H7 (cell line): ENCODE data around the gene DNAJC6. TPM values are rescaled to one million over a fixed set of nuclear protein-coding genes. Genes with fewer than 3 reads are reported as not detected.

Experiments used
- DNase-seq: peaks from one replicate; pipeline ENCODE4 v3.0.0; 2012
- H3K27me3 ChIP-seq: 2 replicates; pipeline ENCODE4 v1.6.0; 2011; ENCODE audit warnings: mild to moderate bottlenecking, low read length; ENCODE audit not compliant: control insufficient read depth, insufficient read depth
- H3K36me3 ChIP-seq: replicated peaks from 2 replicates; pipeline ENCODE4 v1.5.1; 2011; ENCODE audit warnings: low read length; ENCODE audit not compliant: control insufficient read depth, insufficient read depth
- H3K4me3 ChIP-seq: 2 replicates; pipeline ENCODE4 v1.5.1; 2011; ENCODE audit warnings: low read depth, mild to moderate bottlenecking, control low read depth, low read length, moderate library complexity; ENCODE audit not compliant: insufficient read depth
- total RNA-seq: library from RNA; depleted of rRNA; stranded (reverse); fragments of >200 nt; shearing (Covaris generic); gene quantifications from 2 replicates; pipeline ENCODE4 v1.2.3, GENCODE V29; 2014

Gene DNAJC6
- total RNA-seq, 1 experiment from 2014 or later, result 7.3 TPM

DNA sequence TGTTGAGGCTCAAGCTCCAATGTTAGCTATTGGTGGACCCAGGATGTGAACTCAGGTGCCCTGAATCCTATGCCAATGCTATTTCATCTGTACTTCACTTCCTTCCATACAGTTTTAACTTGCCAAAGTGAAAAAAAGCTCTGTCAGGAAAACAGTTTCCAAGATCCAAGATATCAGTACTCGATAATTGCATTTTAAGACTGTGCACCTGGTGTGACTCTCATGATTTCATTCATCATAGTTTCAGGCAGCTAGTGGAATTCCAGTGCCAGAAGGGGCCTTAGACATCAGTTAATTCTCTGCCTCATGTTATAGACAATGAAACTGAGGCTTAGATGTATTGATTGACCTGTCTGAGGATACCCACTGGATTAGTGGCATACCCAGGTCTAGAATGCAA, 84.6 kb downstream of the DNAJC6 start:
- DNase-seq, result no peak
- Histone ChIP-seq H3K4me3 (no peak overlapping the region), H3K27me3 (no peaks in the 10 kb centered on the region), H3K36me3 (no peaks in the 10 kb centered on the region)

DNA sequence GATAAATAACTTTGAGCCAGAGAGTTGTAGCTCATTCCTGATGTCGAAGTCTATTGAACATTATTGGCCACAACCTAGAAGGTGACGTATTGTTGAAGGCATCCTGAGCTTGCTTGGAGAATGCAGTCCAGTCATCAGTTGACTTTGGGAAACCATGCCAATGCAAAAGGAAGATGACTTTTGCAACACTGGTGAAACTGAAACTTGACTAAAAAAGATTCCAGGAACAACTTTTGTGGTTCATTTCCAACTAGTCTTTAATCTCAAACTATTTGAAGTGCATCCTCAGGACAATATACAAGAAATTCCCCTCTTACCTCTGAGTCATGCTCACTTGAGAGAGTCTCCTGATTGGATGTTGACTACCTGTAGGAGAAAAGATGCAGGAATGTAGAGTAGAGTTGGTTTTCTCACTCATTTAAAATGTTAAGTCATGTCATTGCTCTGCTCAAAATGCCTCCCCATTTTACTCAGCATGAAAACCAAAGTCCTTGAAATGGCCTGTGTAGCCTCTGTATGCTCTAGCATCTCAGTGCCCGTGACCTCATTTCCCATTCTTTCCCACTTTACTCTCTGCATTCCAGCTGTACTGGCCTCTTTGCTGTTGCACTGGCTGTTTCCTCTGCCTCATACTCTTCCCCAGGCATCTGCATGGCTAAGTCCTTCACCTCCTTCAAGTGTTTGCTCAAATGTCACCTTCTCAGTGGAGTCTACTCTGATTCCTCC, 86.7 kb downstream of the DNAJC6 start:
- no peak for DNase-seq
- Histone ChIP-seq H3K36me3 (no peaks in the 10 kb centered on the region), H3K4me3 (no peak overlapping the region), H3K27me3 (no peaks in the 10 kb centered on the region)

DNA sequence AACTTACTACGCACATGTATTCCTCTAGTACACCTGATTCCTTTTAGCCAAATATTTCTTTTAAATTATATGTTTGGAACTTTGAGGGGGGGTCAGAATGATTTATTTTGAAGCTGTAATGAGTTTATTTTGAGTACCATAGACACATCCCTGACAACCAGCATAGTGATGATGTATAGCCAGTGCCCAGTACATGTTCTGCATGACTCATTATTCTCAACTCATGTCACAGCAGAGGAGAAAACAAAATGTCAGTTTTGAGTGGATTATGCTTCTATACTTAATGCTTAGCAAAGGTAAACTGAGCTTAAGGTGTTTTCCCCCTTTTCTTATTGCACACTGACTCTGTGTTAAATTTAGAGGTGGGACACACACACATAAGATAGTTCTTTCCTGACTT, 88.7 kb downstream of the DNAJC6 start:
- H3K4me3 ChIP-seq, result no peak overlapping the region
- no peak for DNase-seq
- no peaks in the 10 kb centered on the region for H3K36me3 ChIP-seq
- H3K27me3 ChIP-seq, result no peaks in the 10 kb centered on the region

GRCh38 chr1:65399003-65399402, 89.7 kb downstream of the DNAJC6 start:
- no peak for DNase-seq
- no peaks in the 10 kb centered on the region for H3K27me3 ChIP-seq
- no peak overlapping the region for H3K4me3 ChIP-seq
- no peaks in the 10 kb centered on the region for H3K36me3 ChIP-seq

DNA sequence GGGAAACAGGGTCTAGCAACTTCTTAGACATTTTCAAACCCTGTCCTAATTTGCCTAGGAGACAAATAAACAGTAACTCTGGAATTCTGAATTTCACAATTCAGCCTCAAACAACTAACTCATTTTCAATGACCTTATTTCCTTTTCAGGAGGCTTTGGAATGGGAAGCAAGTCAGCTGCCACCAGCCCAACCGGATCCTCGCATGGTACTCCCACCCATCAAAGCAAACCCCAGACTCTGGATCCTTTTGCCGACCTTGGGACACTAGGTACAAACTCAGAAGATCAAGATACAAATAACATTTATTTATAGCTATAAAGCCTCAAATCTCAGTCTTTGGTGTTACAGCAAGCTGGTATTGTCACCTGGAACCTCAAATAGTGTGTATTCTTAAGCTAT, 92.3 kb downstream of the DNAJC6 start:
- H3K27me3 ChIP-seq, result no peaks in the 10 kb centered on the region
- H3K36me3 ChIP-seq, result no peaks in the 10 kb centered on the region

GRCh38 chr1:65404941-65405340, 95.6 kb downstream of the DNAJC6 start:
- no peak for DNase-seq
- no peak overlapping the region for H3K4me3 ChIP-seq
- no peaks in the 10 kb centered on the region for H3K36me3 ChIP-seq
- H3K27me3 ChIP-seq, result no peaks in the 10 kb centered on the region

More for the DNA sequence above, 92.3 kb downstream of the DNAJC6 start:
- H3K4me3 ChIP-seq, result no peak overlapping the region
- DNase-seq, result no peak

DNA sequence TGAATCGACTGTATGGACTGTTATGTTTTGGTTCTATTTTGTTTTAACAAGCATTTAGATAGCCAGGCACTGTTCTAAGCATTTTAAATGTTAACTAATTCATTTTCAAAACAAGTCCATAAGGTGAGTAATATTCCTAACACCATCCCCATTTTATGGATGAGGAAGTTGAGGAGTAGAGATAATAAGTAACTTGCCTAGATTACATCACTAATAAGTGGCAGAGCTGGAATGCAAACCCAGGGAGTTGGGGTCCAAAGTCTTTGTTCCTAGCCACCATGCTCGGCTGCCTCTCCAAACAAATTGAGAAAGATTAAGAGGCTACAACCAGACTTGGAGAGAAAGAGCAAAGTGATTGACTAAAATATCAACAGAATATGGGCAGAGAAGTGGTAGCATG, 98.5 kb downstream of the DNAJC6 start:
- DNase-seq, result no peak
- Histone ChIP-seq H3K27me3 (no peaks in the 10 kb centered on the region), H3K36me3 (no peaks in the 10 kb centered on the region), H3K4me3 (no peak overlapping the region)

GRCh38 chr1:65409314-65409713, 100.0 kb downstream of the DNAJC6 start:
- no peak for DNase-seq
- H3K36me3 ChIP-seq, result no peaks in the 10 kb centered on the region

DNA sequence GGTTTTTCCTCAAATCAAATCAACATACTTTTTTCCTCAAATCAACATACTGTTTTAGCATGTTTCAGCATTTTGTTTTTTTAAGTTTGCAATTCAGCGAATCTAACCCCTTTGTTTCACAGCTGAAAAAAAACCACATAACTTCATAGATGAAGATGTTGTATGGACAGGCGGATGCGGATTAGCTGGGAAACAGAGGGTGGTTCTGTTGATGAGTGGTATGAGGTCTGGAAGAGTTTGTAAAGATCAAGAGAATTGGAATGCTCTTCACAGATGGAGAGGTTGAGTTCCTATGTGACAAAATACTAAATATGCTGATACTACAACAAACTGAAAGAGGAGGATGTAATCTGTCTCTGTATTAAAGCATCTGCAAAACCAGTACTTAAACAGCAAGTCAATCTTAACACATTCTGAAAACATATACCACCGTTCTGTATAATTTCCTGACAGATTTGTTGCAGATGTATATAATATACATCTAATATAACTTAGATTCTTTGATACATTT, 100.5 kb downstream of the DNAJC6 start:
- Histone ChIP-seq H3K27me3 (no peaks in the 10 kb centered on the region), H3K4me3 (no peak overlapping the region), H3K36me3 (no peaks in the 10 kb centered on the region)
- no peak for DNase-seq

More at GRCh38 chr1:65409314-65409713, 100.0 kb downstream of the DNAJC6 start:
- Histone ChIP-seq H3K4me3 (no peak overlapping the region), H3K27me3 (no peaks in the 10 kb centered on the region)

DNA sequence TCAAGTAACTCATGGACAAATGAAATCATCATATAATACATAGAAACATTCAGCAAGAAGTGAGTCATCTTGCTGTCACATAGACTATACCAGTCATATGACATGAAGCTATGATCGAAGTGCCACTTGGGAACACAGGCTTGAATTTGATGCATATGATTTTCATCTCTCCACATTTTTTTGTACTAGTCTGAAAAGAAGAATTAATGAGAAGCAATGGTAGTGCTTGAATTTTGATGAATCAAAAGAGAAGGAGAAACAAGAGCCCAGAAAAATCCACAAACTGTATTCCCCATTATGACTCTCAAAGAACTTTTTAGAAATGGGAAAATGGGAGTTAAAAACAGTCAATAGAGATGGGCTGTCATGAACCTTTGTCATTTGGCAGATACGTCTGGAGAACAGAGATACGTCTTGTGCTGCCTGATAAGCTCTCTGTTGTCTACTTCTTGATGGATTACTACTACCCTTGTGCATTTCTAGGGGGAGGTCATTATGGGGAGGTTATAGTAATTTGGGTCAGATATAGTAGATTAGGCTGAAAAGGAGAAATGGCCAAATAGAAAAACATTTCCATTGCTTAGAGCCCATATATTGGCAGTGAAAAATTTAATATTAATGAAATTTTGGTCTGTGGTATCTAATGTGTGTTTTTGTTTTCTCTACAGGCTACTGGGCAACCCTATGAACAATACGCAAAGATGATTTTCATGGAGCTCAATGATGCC, 103.1 kb downstream of the DNAJC6 start:
- DNase-seq, result no peak
- H3K27me3 ChIP-seq, result no peaks in the 10 kb centered on the region
- no peaks in the 10 kb centered on the region for H3K36me3 ChIP-seq
- no peak overlapping the region for H3K4me3 ChIP-seq

- no peaks in the 10 kb centered on the region for H3K36me3 ChIP-seq
- H3K27me3 ChIP-seq, result no peaks in the 10 kb centered on the region
- no peak for DNase-seq
Observed at GRCh38 chr1:65412984-65413375, 103.6 kb downstream of the DNAJC6 start.

DNA sequence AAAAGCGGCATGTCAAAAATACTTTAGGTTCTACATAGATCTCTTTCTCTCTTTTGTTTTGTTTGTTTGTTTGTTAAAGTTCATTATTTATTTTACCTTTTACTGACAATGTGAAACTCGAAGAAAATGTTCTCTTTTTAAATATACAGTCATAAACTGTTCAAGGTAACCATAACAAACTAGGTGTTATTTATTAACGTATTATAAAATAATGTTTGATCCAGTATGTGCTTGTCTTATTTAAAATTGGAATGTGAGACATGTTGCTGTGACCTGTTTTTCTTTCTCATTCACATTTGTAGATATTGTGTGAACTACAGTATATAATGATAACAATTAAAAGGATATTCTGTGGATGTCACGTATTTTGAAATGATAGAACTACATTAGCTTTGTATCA, 105.2 kb downstream of the DNAJC6 start:
- no peak for DNase-seq
- no peaks in the 10 kb centered on the region for H3K27me3 ChIP-seq
- no peaks in the 10 kb centered on the region for H3K36me3 ChIP-seq
- H3K4me3 ChIP-seq, result no peak overlapping the region

More at GRCh38 chr1:65412984-65413375, 103.6 kb downstream of the DNAJC6 start:
- no peak overlapping the region for H3K4me3 ChIP-seq

GRCh38 chr1:65416767-65417166, 107.4 kb downstream of the DNAJC6 start:
- no peak for DNase-seq
- H3K27me3 ChIP-seq, result no peaks in the 10 kb centered on the region
- H3K36me3 ChIP-seq, result no peaks in the 10 kb centered on the region
- H3K4me3 ChIP-seq, result no peak overlapping the region

DNA sequence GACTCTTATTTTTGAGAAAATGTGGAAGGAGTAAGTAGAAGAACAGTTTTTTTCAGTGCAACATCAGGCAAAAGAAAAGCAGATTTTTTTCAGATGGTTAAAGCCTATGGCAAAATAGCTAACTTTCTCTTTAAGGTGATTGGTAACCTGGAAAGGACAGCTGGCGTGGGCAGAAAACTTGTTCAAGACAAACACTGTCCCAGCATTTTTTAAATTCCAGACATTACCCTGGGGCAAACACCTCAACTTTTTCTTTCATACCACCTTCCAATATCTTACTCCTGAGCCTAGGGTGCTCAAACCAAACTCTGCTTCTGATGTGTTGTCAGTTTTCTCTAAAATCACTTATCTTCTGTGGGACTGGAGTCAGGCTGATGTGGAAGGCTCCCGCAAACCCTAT, 108.4 kb downstream of the DNAJC6 start:
- Histone ChIP-seq H3K36me3 (no peaks in the 10 kb centered on the region), H3K4me3 (no peak overlapping the region), H3K27me3 (no peaks in the 10 kb centered on the region)
- DNase-seq, result no peak

- Histone ChIP-seq H3K27me3 (no peaks in the 10 kb centered on the region), H3K36me3 (no peaks in the 10 kb centered on the region), H3K4me3 (no peak overlapping the region)
- no peak for DNase-seq
Observed at GRCh38 chr1:65418522-65419185, 109.3 kb downstream of the DNAJC6 start.
